Testis (tissue), 2 donors: ENCODE data around the gene MAGEB4.

Experiments
- POLR2A ChIP-seq: fragments of 450-650 bp; IDR thresholded peaks from one replicate; pipeline ENCODE4 v1.6.1; 2017; ENCODE audit warnings: antibody characterized with exemption, mild to moderate bottlenecking, moderate library complexity
- TF ChIP-seq, protein P1 (sequence below), 3 experiments: fragments of 450-650 bp in 2 of 3; fragments of 200-600 bp in 1 of 3; sonication (generic) in 1 of 3; IDR thresholded peaks; one replicate each; pipeline ENCODE4 v1.5.1; 2016 to 2019; ENCODE audit warnings: antibody characterized with exemption in 3 of 3, mild to moderate bottlenecking in 2 of 3, moderate library complexity in 1 of 3

DNA sequence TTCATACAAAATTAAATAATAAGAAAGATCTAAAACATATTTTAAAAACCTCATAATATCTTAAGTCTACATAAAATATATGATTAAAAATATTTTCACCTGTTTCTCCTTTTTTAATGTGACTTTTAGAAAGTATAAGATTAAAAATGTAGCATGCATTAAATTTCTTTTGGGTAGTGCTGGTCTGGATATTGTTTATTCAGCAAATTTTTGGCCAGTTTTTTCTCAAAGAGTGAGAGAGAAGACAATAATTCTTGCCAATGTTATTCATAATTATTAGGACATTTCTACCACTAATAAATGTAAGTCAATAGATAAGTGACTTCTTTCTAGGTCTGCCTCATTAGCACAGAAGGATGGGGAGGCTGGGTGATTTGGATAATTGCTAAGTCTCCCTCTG, 19.2 kb downstream of the MAGEB4 start:
- TF ChIP-seq, protein P1, sequence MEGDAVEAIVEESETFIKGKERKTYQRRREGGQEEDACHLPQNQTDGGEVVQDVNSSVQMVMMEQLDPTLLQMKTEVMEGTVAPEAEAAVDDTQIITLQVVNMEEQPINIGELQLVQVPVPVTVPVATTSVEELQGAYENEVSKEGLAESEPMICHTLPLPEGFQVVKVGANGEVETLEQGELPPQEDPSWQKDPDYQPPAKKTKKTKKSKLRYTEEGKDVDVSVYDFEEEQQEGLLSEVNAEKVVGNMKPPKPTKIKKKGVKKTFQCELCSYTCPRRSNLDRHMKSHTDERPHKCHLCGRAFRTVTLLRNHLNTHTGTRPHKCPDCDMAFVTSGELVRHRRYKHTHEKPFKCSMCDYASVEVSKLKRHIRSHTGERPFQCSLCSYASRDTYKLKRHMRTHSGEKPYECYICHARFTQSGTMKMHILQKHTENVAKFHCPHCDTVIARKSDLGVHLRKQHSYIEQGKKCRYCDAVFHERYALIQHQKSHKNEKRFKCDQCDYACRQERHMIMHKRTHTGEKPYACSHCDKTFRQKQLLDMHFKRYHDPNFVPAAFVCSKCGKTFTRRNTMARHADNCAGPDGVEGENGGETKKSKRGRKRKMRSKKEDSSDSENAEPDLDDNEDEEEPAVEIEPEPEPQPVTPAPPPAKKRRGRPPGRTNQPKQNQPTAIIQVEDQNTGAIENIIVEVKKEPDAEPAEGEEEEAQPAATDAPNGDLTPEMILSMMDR (IDR thresholded peaks at IDR 0.05) = no peak
- TF ChIP-seq POLR2A = no peak
